H1 (cell line): ENCODE results near the gene DZIP1L. TPM values are rescaled to one million over a fixed set of nuclear protein-coding genes. Genes with fewer than 3 reads are reported as not detected.

Experiments
- CTCF ChIA-PET: fragments of 300-600 bp; sonication (Branson Sonifier 250); formaldehyde crosslinking; loops from one replicate; lab custom pipeline; 2021; ENCODE audit not compliant: partially characterized antibody; lab: Charles Lee
- POLR2A ChIA-PET: fragments of 300-600 bp; sonication (Branson Sonifier 250); formaldehyde crosslinking; loops from one replicate; lab custom pipeline; 2021; ENCODE audit warnings: inconsistent platforms; ENCODE audit not compliant: partially characterized antibody; lab: Charles Lee
- DNase-seq, 2 experiments: peaks; one replicate each; pipeline versions ENCODE4 v3.0.0 to v3.0.0-alpha.2; 2010 to 2022; ENCODE audit warnings: low spot score in 2 of 2, low read depth in 1 of 2, mixed read lengths in 1 of 2
- FAIRE-seq: peaks from 2 replicates; lab custom pipeline; 2011; peaks lifted over from hg19 to GRCh38; lab: Jason Lieb, UNC
- H2AFZ ChIP-seq: 2 replicates; pipeline ENCODE4 v1.8.1; 2012; ENCODE audit warnings: low read length, inconsistent platforms
- H2AK5ac ChIP-seq: 2 replicates; pipeline ENCODE4 v1.6.1; 2013; ENCODE audit warnings: low read depth, low read length
- H2BK120ac ChIP-seq: replicated peaks from 2 replicates; pipeline ENCODE3; 2013; ENCODE audit warnings: low read depth, low read length, inconsistent platforms
- H2BK12ac ChIP-seq: 2 replicates; pipeline ENCODE4 v1.6.1; 2013; ENCODE audit warnings: low read depth, low read length
- H2BK15ac ChIP-seq: 2 replicates; pipeline ENCODE4 v1.6.1; 2013; ENCODE audit warnings: low read length
- H2BK20ac ChIP-seq: 2 replicates; pipeline ENCODE4 v1.6.1; 2013; ENCODE audit warnings: low read length
- H2BK5ac ChIP-seq: 2 replicates; pipeline ENCODE4 v1.6.1; 2013; ENCODE audit warnings: low read depth, low read length
- H3K14ac ChIP-seq: 2 replicates; pipeline ENCODE4 v1.6.1; 2013; ENCODE audit warnings: inconsistent platforms; ENCODE audit not compliant: insufficient read length
- H3K18ac ChIP-seq: 2 replicates; pipeline ENCODE4 v1.6.1; 2013; ENCODE audit warnings: low read length; ENCODE audit errors: extremely low read depth
- H3K23ac ChIP-seq: 2 replicates; pipeline ENCODE4 v1.6.1; 2013; ENCODE audit warnings: inconsistent platforms; ENCODE audit not compliant: insufficient read length
- H3K23me2 ChIP-seq: 2 replicates; pipeline ENCODE4 v1.6.1; 2013; ENCODE audit warnings: low read depth, low read length
- H3K27ac ChIP-seq: 2 replicates; pipeline ENCODE4 v1.6.1; 2011; ENCODE audit warnings: low read depth, low read length, inconsistent platforms
- H3K27me3 ChIP-seq, 4 experiments: replicated peaks in 1 of 4; 1 replicate in 1 of 4; 2 replicates in 3 of 4; pipeline versions ENCODE4 v1.6.1 to v1.8.1; 2011 to 2013; ENCODE audit warnings: low read length in 3 of 4, mild to moderate bottlenecking in 3 of 4, inconsistent platforms in 2 of 4, mixed read lengths in 2 of 4, moderate library complexity in 1 of 4; ENCODE audit not compliant: control insufficient read depth in 3 of 4, insufficient read depth in 3 of 4; ENCODE audit errors: extremely low read depth in 1 of 4
- H3K36me3 ChIP-seq, 4 experiments: 2 replicates each; pipeline versions ENCODE4 v1.6.1 to v1.8.1; 2011 to 2013; ENCODE audit warnings: mild to moderate bottlenecking in 4 of 4, low read length in 3 of 4, moderate library complexity in 2 of 4, control low read depth in 1 of 4, inconsistent platforms in 1 of 4; ENCODE audit not compliant: insufficient read depth in 4 of 4, control insufficient read depth in 2 of 4
- H3K4ac ChIP-seq: replicated peaks from 2 replicates; pipeline ENCODE3; 2013; ENCODE audit warnings: low read length, low read depth, mixed read lengths, inconsistent platforms; ENCODE audit not compliant: insufficient read length
- H3K4me1 ChIP-seq, 4 experiments: replicated peaks in 1 of 4; 1 replicate in 1 of 4; 2 replicates in 3 of 4; pipeline versions ENCODE4 v1.6.1 to v1.8.1; 2011 to 2013; ENCODE audit warnings: low read length in 3 of 4, inconsistent platforms in 2 of 4, mixed read lengths in 1 of 4; ENCODE audit not compliant: insufficient read depth in 4 of 4, control insufficient read depth in 3 of 4
- H3K4me2 ChIP-seq, 2 experiments: 2 replicates each; pipeline versions ENCODE4 v1.6.1 to v1.8.1; 2011 to 2013; ENCODE audit warnings: low read depth in 2 of 2, low read length in 2 of 2, control low read depth in 1 of 2, inconsistent platforms in 1 of 2, mild to moderate bottlenecking in 1 of 2; ENCODE audit not compliant: insufficient read depth in 1 of 2
- H3K4me3 ChIP-seq, 4 experiments: fragments of 200-600, 300-600 bp in 1 of 4; sonication (generic), shearing (Covaris generic), sonication (Bioruptor Twin) in 1 of 4; 2 replicates each; pipeline versions ENCODE4 v1.5.1 to v1.8.1; 2011 to 2016; ENCODE audit warnings: low read length in 4 of 4, low read depth in 3 of 4, control low read depth in 2 of 4, inconsistent platforms in 2 of 4, mild to moderate bottlenecking in 2 of 4, mixed read lengths in 1 of 4, moderate library complexity in 1 of 4; ENCODE audit not compliant: insufficient read depth in 2 of 4; ENCODE audit errors: extremely low read depth in 1 of 4
- H3K56ac ChIP-seq: replicated peaks from 2 replicates; pipeline ENCODE3; 2013; ENCODE audit warnings: low read depth, mild to moderate bottlenecking, mixed read lengths, low read length, inconsistent platforms; ENCODE audit not compliant: insufficient read length
- H3K79me1 ChIP-seq: 2 replicates; pipeline ENCODE4 v1.6.1; 2013; ENCODE audit warnings: low read depth, low read length, control low read depth
- H3K79me2 ChIP-seq, 2 experiments: 2 replicates each; pipeline versions ENCODE4 v1.6.1 to v1.8.1; 2012 to 2013; ENCODE audit warnings: low read length in 2 of 2, mild to moderate bottlenecking in 2 of 2, inconsistent platforms in 1 of 2; ENCODE audit not compliant: insufficient read depth in 2 of 2, control insufficient read depth in 1 of 2
- H3K9ac ChIP-seq, 4 experiments: replicated peaks in 1 of 4; 1 replicate in 1 of 4; 2 replicates in 3 of 4; pipeline versions ENCODE4 v1.6.1 to v1.8.1; 2011 to 2013; ENCODE audit warnings: low read depth in 3 of 4, low read length in 3 of 4, control low read depth in 2 of 4, mild to moderate bottlenecking in 2 of 4, moderate library complexity in 2 of 4, inconsistent platforms in 1 of 4; ENCODE audit errors: extremely low read depth in 1 of 4
- H3K9me3 ChIP-seq, 2 experiments: 2 replicates each; pipeline versions ENCODE4 v1.6.1 to v1.8.1; 2012 to 2013; ENCODE audit warnings: mild to moderate bottlenecking in 2 of 2, moderate library complexity in 2 of 2, control low read depth in 1 of 2, inconsistent platforms in 1 of 2, low read depth in 1 of 2, low read length in 1 of 2, mixed read lengths in 1 of 2; ENCODE audit not compliant: insufficient read depth in 2 of 2
- H4K20me1 ChIP-seq, 2 experiments: replicated peaks in 1 of 2; 2 replicates each; pipeline versions ENCODE3 to v1.8.1; 2011 to 2013; ENCODE audit warnings: inconsistent platforms in 2 of 2, low read length in 2 of 2, mild to moderate bottlenecking in 1 of 2; ENCODE audit not compliant: insufficient read depth in 2 of 2, control insufficient read depth in 1 of 2
- H4K5ac ChIP-seq: 2 replicates; pipeline ENCODE4 v1.6.1; 2013; ENCODE audit warnings: low read length, low read depth, mixed read lengths, inconsistent platforms; ENCODE audit not compliant: insufficient read length
- H4K8ac ChIP-seq: 2 replicates; pipeline ENCODE4 v1.8.0; 2013; ENCODE audit warnings: mild to moderate bottlenecking, moderate library complexity, low read length, inconsistent platforms; ENCODE audit not compliant: insufficient read depth; ENCODE audit errors: extremely low read depth
- H4K91ac ChIP-seq: replicated peaks from 2 replicates; pipeline ENCODE3; 2013; ENCODE audit warnings: low read length, mixed read lengths, inconsistent platforms; ENCODE audit not compliant: insufficient read length
- BRCA1 ChIP-seq: IDR thresholded peaks from 2 replicates; pipeline ENCODE4 v1.6.1; 2012; ENCODE audit warnings: low read depth, low read length, improper control_type of control experiment
- CHD1 ChIP-seq: IDR thresholded peaks from 2 replicates; pipeline ENCODE4 v1.6.1; 2012; ENCODE audit warnings: low read depth, low read length, improper control_type of control experiment
- CHD2 ChIP-seq: IDR thresholded peaks from 2 replicates; pipeline ENCODE4 v1.6.1; 2012; ENCODE audit warnings: low read length, improper control_type of control experiment
- CREB1 ChIP-seq: IDR thresholded peaks from 2 replicates; pipeline ENCODE4 v1.6.1; 2012; ENCODE audit warnings: inconsistent platforms
- HDAC2 ChIP-seq, 2 experiments: fragments of 300-600 bp in 1 of 2; sonication (generic) in 1 of 2; IDR thresholded peaks; 2 replicates each; pipeline ENCODE4 v1.6.1; 2011 to 2012; ENCODE audit warnings: low read depth in 2 of 2, low read length in 2 of 2, mild to moderate bottlenecking in 2 of 2, moderate library complexity in 2 of 2, borderline replicate concordance in 1 of 2, inconsistent platforms in 1 of 2
- KDM1A ChIP-seq: fragments of 200-600, 300-600 bp; sonication (generic); IDR thresholded peaks from 2 replicates; pipeline ENCODE4 v1.7.1; 2016; ENCODE audit warnings: mild to moderate bottlenecking, low read length, borderline replicate concordance
- MAFK ChIP-seq: IDR thresholded peaks from 2 replicates; pipeline ENCODE4 v1.6.1; 2012; ENCODE audit warnings: low read depth, mild to moderate bottlenecking, improper control_type of control experiment, low read length
- RXRA ChIP-seq: IDR thresholded peaks from 2 replicates; pipeline ENCODE4 v1.6.1; 2011; ENCODE audit warnings: low read depth, mild to moderate bottlenecking, low read length, moderate library complexity; ENCODE audit not compliant: insufficient read depth
- SAP30 ChIP-seq: fragments of 300-600 bp; sonication (generic); IDR thresholded peaks from 2 replicates; pipeline ENCODE4 v1.7.1; 2012; ENCODE audit warnings: low read length, moderate library complexity, mild to moderate bottlenecking, inconsistent platforms; ENCODE audit not compliant: insufficient read depth, insufficient replicate concordance
- SIN3A ChIP-seq, 2 experiments: IDR thresholded peaks in 1 of 2; conservative IDR thresholded peaks in 1 of 2; 2 replicates each; pipeline ENCODE4 v1.6.1; 2011 to 2012; ENCODE audit warnings: low read length in 2 of 2, improper control_type of control experiment in 1 of 2, low read depth in 1 of 2, mild to moderate bottlenecking in 1 of 2
- TAF1 ChIP-seq: IDR thresholded peaks from 2 replicates; pipeline ENCODE4 v1.6.1; 2011; ENCODE audit warnings: mild to moderate bottlenecking, low read depth, low read length
- YY1 ChIP-seq: IDR thresholded peaks from 2 replicates; pipeline ENCODE4 v1.6.1; 2011; ENCODE audit warnings: low read depth, mild to moderate bottlenecking, low read length
- WGBS, 2 experiments: shearing (Covaris generic) in 1 of 2; methylation state at CpG; one replicate each; pipeline versions ENCODE4 v1.1.6 to v1.1.7; 2013 to 2015; ENCODE audit warnings: low lambda C conversion rate in 2 of 2, mixed read lengths in 2 of 2, inconsistent platforms in 1 of 2, low coverage in 1 of 2, missing lambda C conversion rate in 1 of 2; ENCODE audit not compliant: insufficient replicate concordance in 2 of 2, insufficient coverage in 1 of 2, insufficient read length in 1 of 2; ENCODE audit errors: extremely low coverage in 1 of 2, missing lambda C conversion rate in 1 of 2; 5-methylcytosine and 5-hydroxymethylcytosine counted together
- polyA plus RNA-seq, 7 experiments: library from polyadenylated mRNA; depleted of rRNA in 3 of 7; stranded (reverse) in 5 of 7; unstranded in 2 of 7; fragments of >200 nt in 5 of 7; fragments of 200-250 nt in 2 of 7; gene quantifications; 1 replicate in 5 of 7; 2 replicates in 1 of 7; 4 replicates in 1 of 7; pipeline versions ENCODE4 v1.2.1 to v1.2.3, GENCODE V29; 2011 to 2013; ENCODE audit warnings: missing spikeins in 2 of 7, mixed read lengths in 2 of 7
- total RNA-seq: library from RNA; stranded (reverse); fragmentation: NEBNext Ultra II Directional; extraction: Animal tissue kit (Norgen Biotek cat#: 25700); gene quantifications from 2 replicates; pipeline ENCODE4 v1.2.1, GENCODE V29; 2021
- TF ChIP-seq, protein P1 (sequence below): IDR thresholded peaks from 2 replicates; pipeline ENCODE4 v1.6.1; 2011; ENCODE audit warnings: low read length, improper control_type of control experiment

The DZIP1L gene
- total and polyA plus RNA-seq, 2 of the 8 experiments (the other 6 are each of a cell fraction or from before 2014, with no cell fraction given), result 6.5 to 8.3 TPM

DNA sequence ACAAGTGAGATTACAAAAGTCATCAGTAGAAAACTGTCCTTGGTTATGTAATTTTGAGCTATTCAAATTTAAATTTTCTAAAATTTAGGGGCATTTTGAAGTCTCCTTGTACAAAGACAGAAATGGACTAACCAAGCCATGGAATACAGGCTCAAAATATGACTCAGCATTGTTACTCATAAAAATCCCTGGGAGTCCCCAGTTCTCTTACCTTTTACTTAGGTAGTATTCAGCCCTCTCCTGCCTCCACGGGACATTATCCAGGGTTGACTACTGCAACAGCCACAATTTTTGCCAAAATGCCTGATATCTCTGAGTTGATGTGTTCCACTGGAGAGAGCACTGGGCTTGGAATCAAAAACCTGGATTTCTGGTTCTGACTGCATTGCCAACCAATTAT is 80.5 kb downstream of the DZIP1L start:
- Histone ChIP-seq H3K36me3 (no peaks in the 10 kb centered on the region; a peak in 1 of 8 replicates), H2BK120ac (no peak overlapping the region), H2AFZ (no peak overlapping the region), H4K8ac (no peak overlapping the region), H3K27me3 (no peaks in the 10 kb centered on the region), H2BK15ac (no peak overlapping the region), H2AK5ac (no peak overlapping the region), H3K4me1 (no peaks in the 10 kb centered on the region), H3K23me2 (no peaks in the 10 kb centered on the region), H3K9me3 (no peaks in the 10 kb centered on the region), H3K23ac (no peak overlapping the region), H3K56ac (no peak overlapping the region), H2BK20ac (no peak overlapping the region), H3K79me1 (no peaks in the 10 kb centered on the region), H3K79me2 (no peaks in the 10 kb centered on the region), H4K20me1 (no peaks in the 10 kb centered on the region), H3K4me3 (no peak overlapping the region), H4K5ac (no peak overlapping the region), H3K14ac (no peak overlapping the region), H3K4me2 (no peak overlapping the region), H4K91ac (no peak overlapping the region), H2BK12ac (no peak overlapping the region), H3K27ac (no peak overlapping the region), H2BK5ac (no peak overlapping the region), H3K4ac (no peak overlapping the region), H3K18ac (no peak overlapping the region), H3K9ac (no peak overlapping the region)
- no peak for FAIRE-seq
- POLR2A ChIA-PET, result no interaction called here
- 83% methylated on average over 1 of the region's 1 CpG; no CpG with 5 or more reads in 1 of the 2 experiments for WGBS, 2 experiments
- no peak for DNase-seq
- CTCF ChIA-PET, result interaction anchor here (1.4 to 1.9 kb wide), 2 partner anchors 9 to 12 kb away, joined by 5 to 7 read pairs; no protein-coding TSS in a partner anchor
- no peak for TF ChIP-seq KDM1A
- no peak for TF ChIP-seq RXRA
- no peak for TF ChIP-seq SIN3A (conservative IDR thresholded peaks at IDR 0.05 in 1 of 2, IDR thresholded peaks at IDR 0.05 in 1 of 2; ENCODE audit: low read depth in 1 of 2, low read length in 2 of 2)
- TF ChIP-seq BRCA1, result no peak
- TF ChIP-seq, protein P1, sequence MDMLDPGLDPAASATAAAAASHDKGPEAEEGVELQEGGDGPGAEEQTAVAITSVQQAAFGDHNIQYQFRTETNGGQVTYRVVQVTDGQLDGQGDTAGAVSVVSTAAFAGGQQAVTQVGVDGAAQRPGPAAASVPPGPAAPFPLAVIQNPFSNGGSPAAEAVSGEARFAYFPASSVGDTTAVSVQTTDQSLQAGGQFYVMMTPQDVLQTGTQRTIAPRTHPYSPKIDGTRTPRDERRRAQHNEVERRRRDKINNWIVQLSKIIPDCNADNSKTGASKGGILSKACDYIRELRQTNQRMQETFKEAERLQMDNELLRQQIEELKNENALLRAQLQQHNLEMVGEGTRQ, result no peak
- TF ChIP-seq HDAC2 (IDR thresholded peaks at IDR 0.05; ENCODE audit: borderline replicate concordance in 1 of 2, low read depth in 2 of 2, low read length in 2 of 2), result no peak
- no peak for TF ChIP-seq SAP30
- no peak for TF ChIP-seq TAF1
- no peak for TF ChIP-seq MAFK
- no peak for TF ChIP-seq YY1
- no peak for TF ChIP-seq CREB1
- TF ChIP-seq CHD1, result no peak
- no peak for TF ChIP-seq CHD2
